Measurements from ENCODE around the gene FABP6. TPM values are rescaled to one million over a fixed set of nuclear protein-coding genes. Genes with fewer than 3 reads are reported as not detected.

FABP6 gene, protein sequence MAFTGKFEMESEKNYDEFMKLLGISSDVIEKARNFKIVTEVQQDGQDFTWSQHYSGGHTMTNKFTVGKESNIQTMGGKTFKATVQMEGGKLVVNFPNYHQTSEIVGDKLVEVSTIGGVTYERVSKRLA
- 1.7 and 5.7 TPM in 2 replicates for total RNA-seq (2021)
- Bru-seq, nascent RNA, result percentile 24 among the genes with signal in this experiment
- BruChase-seq, experiment 1, labeled RNA remaining after a 2-hour chase, result percentile 15 among the genes with signal in this experiment
- percentile 16 among the genes with signal in this experiment for BruChase-seq, experiment 2, labeled RNA remaining after a 6-hour chase
- long read RNA-seq, partial matches to known transcripts, result 17 of 22 reads
- long read RNA-seq, other reads (novel, unspliced or antisense), result 1 of 22 reads

DNA sequence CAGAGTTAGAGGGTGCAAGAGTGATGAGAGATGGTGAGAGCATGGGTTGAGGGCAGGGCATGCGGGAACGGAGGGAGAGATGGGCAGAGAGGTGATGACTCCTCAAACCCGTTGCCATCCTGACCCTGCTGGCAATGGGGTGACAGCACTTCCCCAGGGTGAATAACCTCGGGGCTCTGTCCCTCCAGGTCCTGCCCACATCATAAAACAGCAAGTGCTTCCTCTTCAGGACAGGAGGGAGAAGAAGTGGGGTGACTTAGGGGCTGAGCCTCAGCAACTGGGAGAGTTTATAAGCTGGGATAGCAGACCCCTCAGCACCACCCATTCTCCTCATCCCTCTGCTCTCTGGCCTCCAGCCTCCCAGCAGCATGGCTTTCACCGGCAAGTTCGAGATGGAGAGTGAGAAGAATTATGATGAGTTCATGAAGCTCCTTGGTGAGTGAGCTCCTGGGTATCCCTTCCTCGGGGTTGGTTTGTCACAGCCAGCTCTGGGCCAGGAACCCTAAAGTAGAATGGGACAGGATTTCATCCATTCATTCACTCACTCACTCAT lies at the start of gene FABP6:
Gene FABP6 (plus strand): TSS at position 317 of the 553 bp plus-strand sequence. CDS start 52 bp downstream, at position 369.
- Histone ChIP-seq H3F3A (ENCODE audit: insufficient read depth, low read depth) (no peaks in the 10 kb centered on the region), H2AFZ (no peak within 1 kb of the TSS), H3K27ac (no peak within 1 kb of the TSS), H3K4me3 (no peak within 1 kb of the TSS), H3K9me2 (ENCODE audit: insufficient read depth) (no peaks in the 10 kb centered on the region), H4K20me1 (ENCODE audit: insufficient read depth) (no peaks in the 10 kb centered on the region), H3K4me2 (no peak within 1 kb of the TSS), H3K4me1 (replicated peaks; ENCODE audit: insufficient read depth) (0 out of 2 replicates have a peak, but pooled peaks cover 8% of the 10 kb centered on the region), H3K36me3 (ENCODE audit: low read depth) (no peaks in the 10 kb centered on the region), H3K9me3 (ENCODE audit: insufficient read depth, low read depth) (no peaks in the 10 kb centered on the region), H3K27me3 (ENCODE audit: insufficient read depth, low read depth) (no peaks in the 10 kb centered on the region), H3K79me2 (ENCODE audit: low read depth) (no peaks in the 10 kb centered on the region)
- no TSS peak for BruUV-seq (replicated peaks)
- POLR2A ChIA-PET (ENCODE audit: unreplicated experiment), result no interaction called here
- CTCF ChIA-PET, result interaction anchor here (0.6 kb wide), 1 partner anchor 16 kb away, joined by 3 read pairs; no protein-coding TSS in a partner anchor
- DNase-seq, result no peak
- no peak for TF ChIP-seq EZH2 (IDR thresholded peaks at IDR 0.05; ENCODE audit: low read depth)
- TF ChIP-seq, protein P1, sequence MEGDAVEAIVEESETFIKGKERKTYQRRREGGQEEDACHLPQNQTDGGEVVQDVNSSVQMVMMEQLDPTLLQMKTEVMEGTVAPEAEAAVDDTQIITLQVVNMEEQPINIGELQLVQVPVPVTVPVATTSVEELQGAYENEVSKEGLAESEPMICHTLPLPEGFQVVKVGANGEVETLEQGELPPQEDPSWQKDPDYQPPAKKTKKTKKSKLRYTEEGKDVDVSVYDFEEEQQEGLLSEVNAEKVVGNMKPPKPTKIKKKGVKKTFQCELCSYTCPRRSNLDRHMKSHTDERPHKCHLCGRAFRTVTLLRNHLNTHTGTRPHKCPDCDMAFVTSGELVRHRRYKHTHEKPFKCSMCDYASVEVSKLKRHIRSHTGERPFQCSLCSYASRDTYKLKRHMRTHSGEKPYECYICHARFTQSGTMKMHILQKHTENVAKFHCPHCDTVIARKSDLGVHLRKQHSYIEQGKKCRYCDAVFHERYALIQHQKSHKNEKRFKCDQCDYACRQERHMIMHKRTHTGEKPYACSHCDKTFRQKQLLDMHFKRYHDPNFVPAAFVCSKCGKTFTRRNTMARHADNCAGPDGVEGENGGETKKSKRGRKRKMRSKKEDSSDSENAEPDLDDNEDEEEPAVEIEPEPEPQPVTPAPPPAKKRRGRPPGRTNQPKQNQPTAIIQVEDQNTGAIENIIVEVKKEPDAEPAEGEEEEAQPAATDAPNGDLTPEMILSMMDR (conservative IDR thresholded peaks at IDR 0.05), result no peak
- intact Hi-C loops (cut with micrococcal nuclease; ENCODE audit: unreplicated experiment), result no loop called here

DNA sequence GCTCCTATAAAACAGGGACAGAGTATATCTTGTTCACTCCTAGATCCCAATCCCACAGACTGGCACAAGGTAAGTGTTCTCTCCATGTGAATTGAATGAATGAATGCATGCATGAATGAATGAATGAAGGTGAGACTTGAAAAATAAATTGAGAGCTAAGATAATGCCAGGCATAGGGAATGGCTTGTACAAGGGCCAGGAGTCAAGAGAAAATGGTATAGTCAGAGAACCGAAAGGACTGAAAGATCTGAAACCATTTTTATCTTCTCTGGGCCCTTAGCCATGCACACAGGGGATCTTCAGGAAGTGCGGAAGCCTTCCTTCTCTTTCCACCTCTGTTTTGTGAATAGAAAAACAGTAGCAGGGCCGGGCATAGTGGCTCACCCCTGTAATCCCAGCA lies 48.4 kb upstream of the FABP6 start:
- POLR2A ChIA-PET (ENCODE audit: unreplicated experiment), result no interaction called here
- CTCF ChIA-PET, result no interaction called here
- H3K9me3 ChIP-seq (ENCODE audit: insufficient read depth, low read depth), result no peaks in the 10 kb centered on the region

DNA sequence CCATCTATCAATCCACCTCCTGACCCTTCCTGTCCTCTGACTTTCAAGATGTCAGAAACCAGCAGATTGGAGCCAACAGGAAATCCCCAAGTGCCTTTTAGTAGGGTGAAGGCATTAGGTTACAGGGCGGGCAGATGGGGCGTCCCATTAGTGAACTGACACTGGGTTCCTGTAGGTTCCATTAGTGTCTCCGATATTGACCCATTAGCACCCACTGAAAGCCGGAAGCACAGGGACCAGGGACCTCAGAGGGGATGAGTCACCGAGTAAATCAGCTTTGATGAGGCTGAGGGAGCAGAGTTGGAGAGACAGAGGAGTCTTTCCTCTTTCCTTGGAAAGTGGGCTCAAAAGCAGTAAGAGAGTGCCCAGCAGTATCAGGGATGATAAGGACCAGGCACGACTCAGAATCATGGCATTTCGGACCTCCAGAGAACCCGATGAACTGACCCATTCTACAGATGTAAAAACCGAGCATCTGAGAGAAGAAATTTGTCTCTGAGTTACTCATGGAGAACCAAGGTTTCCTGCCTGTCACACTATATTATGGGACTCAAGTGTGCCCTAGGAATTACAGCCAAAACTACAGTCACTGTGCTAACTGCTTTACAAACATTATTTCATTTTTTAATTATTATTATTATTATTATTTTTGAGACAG lies 47.2 kb upstream of the FABP6 start:
- H3K36me3 ChIP-seq (ENCODE audit: low read depth), result no peaks in the 10 kb centered on the region
- BruUV-seq (replicated peaks), result no TSS peak
- no peaks in the 10 kb centered on the region for H3K79me2 ChIP-seq (ENCODE audit: low read depth)
- no peaks in the 10 kb centered on the region for H4K20me1 ChIP-seq (ENCODE audit: insufficient read depth)
- intact Hi-C loops (cut with micrococcal nuclease; ENCODE audit: unreplicated experiment), result no loop called here
- no peaks in the 10 kb centered on the region for H3K9me3 ChIP-seq (ENCODE audit: insufficient read depth, low read depth)
- no peak for DNase-seq
- H3K4me2 ChIP-seq, result no peak overlapping the region
- no peaks in the 10 kb centered on the region; the same call in 1 of the 2 replicates for H3F3A ChIP-seq (ENCODE audit: insufficient read depth, low read depth)
- H3K27me3 ChIP-seq (ENCODE audit: insufficient read depth, low read depth), result no peaks in the 10 kb centered on the region
- TF ChIP-seq, protein P1 (conservative IDR thresholded peaks at IDR 0.05), result no peak
- no peak for TF ChIP-seq EZH2 (IDR thresholded peaks at IDR 0.05; ENCODE audit: low read depth)
- POLR2A ChIA-PET (ENCODE audit: unreplicated experiment), result no interaction called here
- no peak overlapping the region for H3K27ac ChIP-seq
- no peaks in the 10 kb centered on the region for H3K4me1 ChIP-seq (replicated peaks; ENCODE audit: insufficient read depth)
- no peaks in the 10 kb centered on the region for H3K9me2 ChIP-seq (ENCODE audit: insufficient read depth)
- no peak overlapping the region for H3K4me3 ChIP-seq
- CTCF ChIA-PET, result no interaction called here
- no peak overlapping the region for H2AFZ ChIP-seq

More for the DNA sequence above, 48.4 kb upstream of the FABP6 start:
- Histone ChIP-seq H3K4me2 (no peak overlapping the region), H3K27ac (no peak overlapping the region), H3K27me3 (ENCODE audit: insufficient read depth, low read depth) (no peaks in the 10 kb centered on the region), H2AFZ (no peak overlapping the region), H3K9me2 (ENCODE audit: insufficient read depth) (no peaks in the 10 kb centered on the region), H3K4me1 (replicated peaks; ENCODE audit: insufficient read depth) (no peaks in the 10 kb centered on the region), H4K20me1 (ENCODE audit: insufficient read depth) (no peaks in the 10 kb centered on the region), H3K79me2 (ENCODE audit: low read depth) (no peaks in the 10 kb centered on the region), H3K36me3 (ENCODE audit: low read depth) (no peaks in the 10 kb centered on the region), H3K4me3 (no peak overlapping the region), H3F3A (ENCODE audit: insufficient read depth, low read depth) (no peaks in the 10 kb centered on the region; the same call in 1 of the 2 replicates)
- intact Hi-C loops (cut with micrococcal nuclease; ENCODE audit: unreplicated experiment), result no loop called here
- BruUV-seq (replicated peaks), result no TSS peak
- no peak for DNase-seq
- no peak for TF ChIP-seq EZH2 (IDR thresholded peaks at IDR 0.05; ENCODE audit: low read depth)
- TF ChIP-seq, protein P1 (conservative IDR thresholded peaks at IDR 0.05), result no peak

Data from PC-9 (cell line).